ENCODE measurements around the gene KREMEN1.
"Not testable (repeated sequence)": the region's sequence is repeated elsewhere in the genome, so short reads cannot be mapped to it uniquely, and the experiment has no call there.

KREMEN1 gene

GRCh38 chr22:29117799-29118477 is 45.1 kb downstream of the KREMEN1 start:
- Histone ChIP-seq H3K4me1 (ENCODE audit: control insufficient read depth, insufficient read depth, low read length) (no peaks in the 10 kb centered on the region), H3K27me3 (ENCODE audit: control insufficient read depth, insufficient read depth, low read length) (no peaks in the 10 kb centered on the region), H3K9me3 (ENCODE audit: control insufficient read depth, low read length) (no peaks in the 10 kb centered on the region), H3K36me3 (ENCODE audit: control insufficient read depth, insufficient read depth, low read length) (no peaks in the 10 kb centered on the region), H3K9ac (ENCODE audit: low read length) (no peak overlapping the region), H3K4me3 (ENCODE audit: low read length) (no peak overlapping the region)

- H3K9ac ChIP-seq (ENCODE audit: low read length); H3K27me3 ChIP-seq (ENCODE audit: control insufficient read depth, insufficient read depth, low read length); H3K4me1 ChIP-seq (ENCODE audit: control insufficient read depth, insufficient read depth, low read length); H3K4me3 ChIP-seq (ENCODE audit: low read length); H3K9me3 ChIP-seq (ENCODE audit: control insufficient read depth, low read length); H3K36me3 ChIP-seq (ENCODE audit: control insufficient read depth, insufficient read depth, low read length): not testable (repeated sequence)
Observed at GRCh38 chr22:29120098-29120912, 47.5 kb downstream of the KREMEN1 start.

- Histone ChIP-seq H3K4me1 (ENCODE audit: control insufficient read depth, insufficient read depth, low read length) (no peaks in the 10 kb centered on the region), H3K36me3 (ENCODE audit: control insufficient read depth, insufficient read depth, low read length) (no peaks in the 10 kb centered on the region), H3K27me3 (ENCODE audit: control insufficient read depth, insufficient read depth, low read length) (no peaks in the 10 kb centered on the region), H3K4me3 (ENCODE audit: low read length) (no peak overlapping the region), H3K9me3 (ENCODE audit: control insufficient read depth, low read length) (no peaks in the 10 kb centered on the region), H3K9ac (ENCODE audit: low read length) (no peak overlapping the region)
Observed at GRCh38 chr22:29121124-29121523, 48.3 kb downstream of the KREMEN1 start.

DNA sequence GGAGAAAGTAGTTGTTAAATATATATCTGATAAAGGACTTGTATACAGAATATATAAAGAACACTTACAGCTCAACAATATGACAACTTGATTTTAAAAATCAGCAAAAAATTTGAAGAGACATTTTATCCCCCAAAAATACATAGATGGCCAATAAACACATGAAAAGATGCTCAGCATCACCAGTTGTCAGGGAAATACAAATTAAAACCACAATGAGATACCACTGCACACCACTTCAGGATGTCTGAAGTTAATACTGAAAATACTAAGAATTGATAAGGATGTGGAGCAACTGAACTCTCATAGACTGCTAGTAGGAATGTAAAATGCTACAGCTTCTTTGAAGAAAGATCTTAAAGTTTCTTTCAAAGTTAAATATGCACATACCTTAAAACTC is 49.2 kb downstream of the KREMEN1 start:
- H3K4me1 ChIP-seq (ENCODE audit: control insufficient read depth, insufficient read depth, low read length): no peaks in the 10 kb centered on the region
- no peaks in the 10 kb centered on the region for H3K9me3 ChIP-seq (ENCODE audit: control insufficient read depth, low read length)
- H3K27me3 ChIP-seq (ENCODE audit: control insufficient read depth, insufficient read depth, low read length): no peaks in the 10 kb centered on the region
- H3K9ac ChIP-seq (ENCODE audit: low read length): no peak overlapping the region
- no peak overlapping the region for H3K4me3 ChIP-seq (ENCODE audit: low read length)
- no peaks in the 10 kb centered on the region for H3K36me3 ChIP-seq (ENCODE audit: control insufficient read depth, insufficient read depth, low read length)

GRCh38 chr22:29124777-29125442 is 52.1 kb downstream of the KREMEN1 start:
- Histone ChIP-seq H3K4me3 (ENCODE audit: low read length) (no peak overlapping the region), H3K4me1 (ENCODE audit: control insufficient read depth, insufficient read depth, low read length) (no peaks in the 10 kb centered on the region), H3K9ac (ENCODE audit: low read length) (no peak overlapping the region), H3K27me3 (ENCODE audit: control insufficient read depth, insufficient read depth, low read length) (no peaks in the 10 kb centered on the region), H3K36me3 (ENCODE audit: control insufficient read depth, insufficient read depth, low read length) (no peaks in the 10 kb centered on the region), H3K9me3 (ENCODE audit: control insufficient read depth, low read length) (no peaks in the 10 kb centered on the region)

GRCh38 chr22:29125443-29125778 is 52.6 kb downstream of the KREMEN1 start:
- no peaks in the 10 kb centered on the region for H3K9me3 ChIP-seq (ENCODE audit: control insufficient read depth, low read length)
- H3K36me3 ChIP-seq (ENCODE audit: control insufficient read depth, insufficient read depth, low read length): no peaks in the 10 kb centered on the region
- no peaks in the 10 kb centered on the region for H3K4me1 ChIP-seq (ENCODE audit: control insufficient read depth, insufficient read depth, low read length)
- no peaks in the 10 kb centered on the region for H3K27me3 ChIP-seq (ENCODE audit: control insufficient read depth, insufficient read depth, low read length)
- H3K4me3 ChIP-seq (ENCODE audit: low read length): no peak overlapping the region
- no peak overlapping the region for H3K9ac ChIP-seq (ENCODE audit: low read length)

- Histone ChIP-seq H3K9me3 (ENCODE audit: control insufficient read depth, low read length) (no peaks in the 10 kb centered on the region), H3K36me3 (ENCODE audit: control insufficient read depth, insufficient read depth, low read length) (no peaks in the 10 kb centered on the region), H3K27me3 (ENCODE audit: control insufficient read depth, insufficient read depth, low read length) (no peaks in the 10 kb centered on the region), H3K4me3 (ENCODE audit: low read length) (no peak overlapping the region), H3K4me1 (ENCODE audit: control insufficient read depth, insufficient read depth, low read length) (no peaks in the 10 kb centered on the region), H3K9ac (ENCODE audit: low read length) (no peak overlapping the region)
Observed at GRCh38 chr22:29125844-29126243, 53.0 kb downstream of the KREMEN1 start.

- Histone ChIP-seq H3K4me1 (ENCODE audit: control insufficient read depth, insufficient read depth, low read length) (no peaks in the 10 kb centered on the region), H3K4me3 (ENCODE audit: low read length) (no peak overlapping the region), H3K9me3 (ENCODE audit: control insufficient read depth, low read length) (no peaks in the 10 kb centered on the region), H3K27me3 (ENCODE audit: control insufficient read depth, insufficient read depth, low read length) (no peaks in the 10 kb centered on the region), H3K36me3 (ENCODE audit: control insufficient read depth, insufficient read depth, low read length) (no peaks in the 10 kb centered on the region), H3K9ac (ENCODE audit: low read length) (no peak overlapping the region)
Observed at GRCh38 chr22:29126670-29127395, 54.0 kb downstream of the KREMEN1 start.

- no peak overlapping the region for H3K4me3 ChIP-seq (ENCODE audit: low read length)
- no peaks in the 10 kb centered on the region for H3K36me3 ChIP-seq (ENCODE audit: control insufficient read depth, insufficient read depth, low read length)
- no peak overlapping the region for H3K9ac ChIP-seq (ENCODE audit: low read length)
- H3K4me1 ChIP-seq (ENCODE audit: control insufficient read depth, insufficient read depth, low read length): no peaks in the 10 kb centered on the region
- no peaks in the 10 kb centered on the region for H3K9me3 ChIP-seq (ENCODE audit: control insufficient read depth, low read length)
- no peaks in the 10 kb centered on the region for H3K27me3 ChIP-seq (ENCODE audit: control insufficient read depth, insufficient read depth, low read length)
Observed at GRCh38 chr22:29128891-29129807, 56.3 kb downstream of the KREMEN1 start.

DNA sequence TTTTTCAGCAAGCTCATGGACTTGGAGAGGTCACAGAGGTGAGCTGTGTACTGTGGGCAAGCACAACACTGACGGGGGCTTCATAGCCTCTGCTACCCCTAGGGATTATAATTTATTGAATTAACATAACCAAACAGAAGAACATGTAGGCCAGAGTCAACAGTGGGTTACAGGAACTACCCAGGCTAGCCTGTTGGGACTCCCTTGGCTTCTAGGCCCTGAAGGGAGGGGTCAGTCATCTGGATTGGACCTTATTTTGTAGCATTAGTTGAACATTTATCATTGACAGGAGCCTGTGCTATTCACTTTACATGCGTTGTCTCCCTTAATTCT is 56.9 kb downstream of the KREMEN1 start:
- Histone ChIP-seq H3K9ac (ENCODE audit: low read length) (no peak overlapping the region), H3K27me3 (ENCODE audit: control insufficient read depth, insufficient read depth, low read length) (no peaks in the 10 kb centered on the region), H3K4me1 (ENCODE audit: control insufficient read depth, insufficient read depth, low read length) (no peaks in the 10 kb centered on the region), H3K36me3 (ENCODE audit: control insufficient read depth, insufficient read depth, low read length) (no peaks in the 10 kb centered on the region), H3K9me3 (ENCODE audit: control insufficient read depth, low read length) (no peaks in the 10 kb centered on the region), H3K4me3 (ENCODE audit: low read length) (no peak overlapping the region)

DNA sequence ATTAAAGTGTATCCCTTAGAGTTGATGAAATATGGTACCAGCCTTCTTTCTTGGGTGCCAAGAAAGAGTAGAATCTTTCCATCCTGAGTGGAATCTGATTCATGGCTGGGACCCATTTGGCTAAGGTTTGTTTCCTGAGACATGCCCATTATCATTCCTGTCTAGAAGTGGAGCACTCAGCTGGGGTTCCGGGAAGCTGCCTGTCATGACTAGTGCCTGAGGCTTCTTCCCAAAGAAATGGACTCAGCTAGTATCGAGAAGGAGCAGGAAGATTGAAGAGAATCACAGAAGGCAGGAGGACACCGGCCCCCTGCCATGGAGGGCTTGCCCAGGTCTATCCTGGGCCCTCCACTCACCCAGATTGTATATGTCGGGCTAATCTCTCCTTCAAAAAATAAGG is 57.6 kb downstream of the KREMEN1 start:
- no peak overlapping the region for H3K9ac ChIP-seq (ENCODE audit: low read length)
- peaks cover 3% of the 10 kb centered on the region for H3K4me1 ChIP-seq (ENCODE audit: control insufficient read depth, insufficient read depth, low read length)
- no peaks in the 10 kb centered on the region for H3K9me3 ChIP-seq (ENCODE audit: control insufficient read depth, low read length)
- no peak overlapping the region for H3K4me3 ChIP-seq (ENCODE audit: low read length)
- no peaks in the 10 kb centered on the region for H3K36me3 ChIP-seq (ENCODE audit: control insufficient read depth, insufficient read depth, low read length)
- no peaks in the 10 kb centered on the region for H3K27me3 ChIP-seq (ENCODE audit: control insufficient read depth, insufficient read depth, low read length)
